Endothelial cell of umbilical vein (primary cell): ENCODE results near the gene UCK1. TPM values are rescaled to one million over a fixed set of nuclear protein-coding genes. Genes with fewer than 3 reads are reported as not detected.
A peak's percentile ranks its signal among the peaks of the same experiment; 100 is the strongest.

Experiments used
- BruUV-seq: library from RNA; stranded (reverse); fragments of 400-500 nt; replicated peaks from 2 replicates; lab custom pipeline; 2021; lab: Mats Ljungman, UMichigan
- CTCF ChIA-PET: fragments of 300-600, 350-600 bp; sonication (Branson Sonifier 250); formaldehyde crosslinking; loops from one replicate; lab custom pipeline; 2021; ENCODE audit warnings: antibody characterized with exemption, inconsistent platforms; lab: Charles Lee
- POLR2A ChIA-PET: fragments of 300-600, 350-600 bp; sonication (Branson Sonifier 250); formaldehyde crosslinking; loops from one replicate; lab custom pipeline; 2021; ENCODE audit warnings: antibody characterized with exemption, inconsistent platforms; lab: Charles Lee
- DNase-seq: peaks from one replicate; pipeline ENCODE4 v3.0.0-alpha.2; 2011; ENCODE audit warnings: low read depth, low spot score
- FAIRE-seq: peaks from 2 replicates; lab custom pipeline; 2011; peaks lifted over from hg19 to GRCh38; lab: Jason Lieb, UNC
- H2AFZ ChIP-seq: 2 replicates; pipeline ENCODE4 v1.6.0; 2012; ENCODE audit warnings: low read depth, low read length, control low read depth, inconsistent platforms
- H3K27ac ChIP-seq: 2 replicates; pipeline ENCODE4 v1.5.1; 2011; ENCODE audit warnings: low read depth, mild to moderate bottlenecking, control low read depth, low read length, moderate library complexity; ENCODE audit not compliant: insufficient read depth
- H3K27me3 ChIP-seq, 2 experiments: 2 replicates each; pipeline versions ENCODE4 v1.6.0 to v1.6.1; 2011; ENCODE audit warnings: low read length in 2 of 2, mixed read lengths in 1 of 2; ENCODE audit not compliant: control insufficient read depth in 2 of 2, insufficient read depth in 2 of 2
- H3K36me3 ChIP-seq, 2 experiments: 2 replicates in 1 of 2; 3 replicates in 1 of 2; pipeline ENCODE4 v1.5.1; 2011; ENCODE audit warnings: low read length in 2 of 2, mild to moderate bottlenecking in 1 of 2, moderate library complexity in 1 of 2; ENCODE audit not compliant: control insufficient read depth in 2 of 2, insufficient read depth in 2 of 2; ENCODE audit errors: extremely low read depth in 1 of 2
- H3K4me1 ChIP-seq: 3 replicates; pipeline ENCODE4 v1.5.1; 2011; ENCODE audit warnings: mild to moderate bottlenecking, low read length; ENCODE audit not compliant: control insufficient read depth, insufficient read depth; ENCODE audit errors: extremely low read depth
- H3K4me2 ChIP-seq: 2 replicates; pipeline ENCODE4 v1.6.1; 2011; ENCODE audit warnings: low read length, control low read depth, mixed read lengths; ENCODE audit not compliant: insufficient read depth
- H3K4me3 ChIP-seq, 3 experiments: fragments of 200-600 bp in 1 of 3; sonication (generic), shearing (Covaris generic) in 1 of 3; replicated peaks in 1 of 3; 2 replicates each; pipeline ENCODE4 v1.5.1; 2011 to 2016; ENCODE audit warnings: control low read depth in 3 of 3, low read length in 3 of 3, mild to moderate bottlenecking in 2 of 3, inconsistent platforms in 1 of 3, low read depth in 1 of 3, moderate library complexity in 1 of 3; ENCODE audit not compliant: insufficient read depth in 1 of 3
- H3K79me2 ChIP-seq: 2 replicates; pipeline ENCODE4 v1.6.0; 2012; ENCODE audit warnings: low read length, inconsistent platforms; ENCODE audit not compliant: control insufficient read depth, insufficient read depth
- H3K9ac ChIP-seq: replicated peaks from 2 replicates; pipeline ENCODE3; 2011; ENCODE audit warnings: low read length, control low read depth; ENCODE audit not compliant: insufficient read depth; ENCODE audit errors: extremely low read depth
- H3K9me1 ChIP-seq: replicated peaks from 3 replicates; pipeline ENCODE4 v1.6.0; 2011; ENCODE audit warnings: mild to moderate bottlenecking, low read length; ENCODE audit not compliant: control insufficient read depth, insufficient read depth; ENCODE audit errors: extremely low read depth
- H3K9me3 ChIP-seq: replicated peaks from 2 replicates; pipeline ENCODE4 v1.5.1; 2012; ENCODE audit warnings: low read length, inconsistent platforms; ENCODE audit not compliant: control insufficient read depth, insufficient read depth
- H4K20me1 ChIP-seq: replicated peaks from 2 replicates; pipeline ENCODE3; 2011; ENCODE audit warnings: mild to moderate bottlenecking, low read length; ENCODE audit not compliant: control insufficient read depth, insufficient read depth; ENCODE audit errors: extremely low read depth
- CTCF ChIP-seq, 2 donors: IDR thresholded peaks; 1 replicate in 1 of 2; 2 replicates in 1 of 2; pipeline ENCODE4 v1.5.1; 2011; ENCODE audit warnings: low read length in 2 of 2, mild to moderate bottlenecking in 2 of 2, moderate library complexity in 2 of 2, control low read depth in 1 of 2, inconsistent platforms in 1 of 2, low read depth in 1 of 2; ENCODE audit not compliant: insufficient read depth in 1 of 2; ENCODE audit errors: extremely low read depth in 1 of 2
- EZH2 ChIP-seq: IDR thresholded peaks from 2 replicates; pipeline ENCODE4 v1.6.1; 2012; ENCODE audit warnings: borderline replicate concordance, low read depth, mild to moderate bottlenecking, moderate library complexity, low read length, inconsistent platforms; ENCODE audit not compliant: severe bottlenecking
- GATA2 ChIP-seq: IDR thresholded peaks from 2 replicates; pipeline ENCODE4 v1.7.0; 2011; ENCODE audit warnings: low read depth, mild to moderate bottlenecking, moderate library complexity, mixed read lengths, low read length; ENCODE audit not compliant: insufficient read length, insufficient read depth
- JUN ChIP-seq: IDR thresholded peaks from 2 replicates; pipeline ENCODE4 v1.6.1; 2011; ENCODE audit warnings: borderline replicate concordance, low read depth; ENCODE audit not compliant: insufficient read length, insufficient read depth
- MAX ChIP-seq: IDR thresholded peaks from 2 replicates; pipeline ENCODE4 v1.6.1; 2011; ENCODE audit not compliant: insufficient read depth, insufficient read length
- POLR2A ChIP-seq: IDR thresholded peaks from 2 replicates; pipeline ENCODE4 v1.6.1; 2012; ENCODE audit warnings: low read depth, mild to moderate bottlenecking, control low read depth, low read length
- POLR2AphosphoS5 ChIP-seq: IDR thresholded peaks from 2 replicates; pipeline ENCODE4 v1.6.1; 2012; ENCODE audit warnings: low read depth, mild to moderate bottlenecking, control low read depth, low read length, moderate library complexity; ENCODE audit not compliant: insufficient read depth
- dilution Hi-C: fragments of 300-500 bp; cut with MboI; formaldehyde crosslinking; loops from one replicate; pipeline ENCODE4 v1.15.0; 2019; ENCODE audit warnings: low sequenced_read_pairs; ENCODE audit not compliant: extremely low pct_ligation_motif_present
- intact Hi-C: fragments of 100-400 bp; cut with micrococcal nuclease; formaldehyde crosslinking; loops from one replicate; pipeline ENCODE4 v1.10.0; 2022
- polyA plus RNA-seq, 4 experiments: library from polyadenylated mRNA; depleted of rRNA in 3 of 4; stranded (reverse) in 3 of 4; unstranded in 1 of 4; fragments of >200 nt; gene quantifications; 2 replicates each; pipeline versions ENCODE4 v1.2.1 to v1.2.3, GENCODE V29; 2011 to 2012; ENCODE audit warnings: missing spikeins in 1 of 4
- total RNA-seq: library from RNA; stranded (reverse); gene quantifications from 2 replicates; pipeline ENCODE4 v1.2.3, GENCODE V29; 2021

UCK1 gene
- total and polyA plus RNA-seq, 2 donors (not counting 3 experiments of a cell fraction or from before 2014, with no cell fraction given) = 23.6 to 30.1 TPM

GRCh38 chr9:131475956-131476776 lies 54.9 kb downstream of the UCK1 start:
- BruUV-seq = no TSS peak
- peaks cover 35 to 67% of the 10 kb centered on the region in 2 experiments for H3K36me3 ChIP-seq
- no peak overlapping the region for H3K4me2 ChIP-seq
- peaks cover 27% of the 10 kb centered on the region for H3K79me2 ChIP-seq
- no peak overlapping the region for H3K4me3 ChIP-seq
- H3K9ac ChIP-seq = no peak overlapping the region
- no peaks in the 10 kb centered on the region for H3K27me3 ChIP-seq
- no peak overlapping the region for H2AFZ ChIP-seq
- ChIA-PET POLR2A (no interaction called here), CTCF (interaction anchor here (0.5 to 5.7 kb wide), 2 partner anchors 109 to 126 kb away, joined by 3 to 35 read pairs; no protein-coding TSS in a partner anchor)
- no peaks in the 10 kb centered on the region for H3K9me1 ChIP-seq
- no peaks in the 10 kb centered on the region for H3K4me1 ChIP-seq
- peaks cover 4% of the 10 kb centered on the region for H4K20me1 ChIP-seq
- H3K9me3 ChIP-seq = no peaks in the 10 kb centered on the region
- intact Hi-C loops = loop anchor here (5.0 kb wide), 1 partner anchor 109 kb away; no protein-coding TSS in a partner anchor
- FAIRE-seq = no peak
- no peak for DNase-seq
- dilution Hi-C loops = no loop called here
- TF ChIP-seq JUN (no peak), POLR2A (no peak), GATA2 (no peak), EZH2 (no peak), MAX (no peak), POLR2AphosphoS5 (no peak), CTCF (IDR thresholded peaks at IDR 0.05; ENCODE audit: extremely low read depth in 1 of 2, insufficient read depth in 1 of 2, low read depth in 1 of 2, low read length in 2 of 2) (peak; percentile 11 to 47)
- no peak overlapping the region for H3K27ac ChIP-seq
